H9 (cell line): ENCODE data around the gene SMIM36. TPM values are rescaled to one million over a fixed set of nuclear protein-coding genes. Genes with fewer than 3 reads are reported as not detected.

Source experiments
- DNase-seq: peaks from one replicate; pipeline ENCODE4 v3.0.0-alpha.2; 2017
- H2AFZ ChIP-seq: one replicate; pipeline ENCODE4 v1.6.1; 2013; ENCODE audit warnings: mild to moderate bottlenecking, low read length, control low read depth, moderate library complexity
- H2AK5ac ChIP-seq: 2 replicates; pipeline ENCODE4 v1.6.1; 2013; ENCODE audit warnings: low read length, control low read depth, mixed read lengths; ENCODE audit not compliant: insufficient read length
- H2BK120ac ChIP-seq: one replicate; pipeline ENCODE4 v1.6.1; 2013; ENCODE audit warnings: low read depth, mild to moderate bottlenecking, low read length, control low read depth, inconsistent platforms; ENCODE audit not compliant: poor library complexity, severe bottlenecking
- H2BK12ac ChIP-seq: 2 replicates; pipeline ENCODE4 v1.6.1; 2013; ENCODE audit warnings: low read length, control low read depth, mixed read lengths, low read depth; ENCODE audit not compliant: insufficient read length
- H2BK15ac ChIP-seq: 2 replicates; pipeline ENCODE4 v1.6.1; 2013; ENCODE audit warnings: low read depth, low read length, control low read depth
- H2BK20ac ChIP-seq: one replicate; pipeline ENCODE4 v1.6.1; 2013; ENCODE audit warnings: low read depth, mild to moderate bottlenecking, low read length, control low read depth, inconsistent platforms; ENCODE audit not compliant: poor library complexity, severe bottlenecking
- H2BK5ac ChIP-seq: 2 replicates; pipeline ENCODE4 v1.6.1; 2013; ENCODE audit warnings: low read length, control low read depth, mixed read lengths; ENCODE audit not compliant: insufficient read length
- H3K14ac ChIP-seq: 2 replicates; pipeline ENCODE4 v1.6.1; 2013; ENCODE audit warnings: low read length, control low read depth; ENCODE audit not compliant: insufficient read depth
- H3K18ac ChIP-seq: 2 replicates; pipeline ENCODE4 v1.6.1; 2013; ENCODE audit warnings: low read depth, mild to moderate bottlenecking, mixed read lengths, low read length, control low read depth; ENCODE audit not compliant: insufficient read length
- H3K23ac ChIP-seq: 2 replicates; pipeline ENCODE4 v1.6.1; 2013; ENCODE audit warnings: low read length, control low read depth, mixed read lengths, low read depth; ENCODE audit not compliant: insufficient read length
- H3K23me2 ChIP-seq: 2 replicates; pipeline ENCODE4 v1.6.1; 2013; ENCODE audit warnings: low read depth, mild to moderate bottlenecking, mixed read lengths, low read length, control low read depth; ENCODE audit not compliant: insufficient read length, poor library complexity, severe bottlenecking
- H3K27ac ChIP-seq: 2 replicates; pipeline ENCODE4 v1.5.1; 2013; ENCODE audit warnings: low read length, control low read depth, mixed read lengths, low read depth; ENCODE audit not compliant: insufficient read length
- H3K27me3 ChIP-seq: 2 replicates; pipeline ENCODE4 v1.6.1; 2013; ENCODE audit warnings: low read length, control low read depth, inconsistent platforms; ENCODE audit not compliant: insufficient read depth
- H3K4ac ChIP-seq: 2 replicates; pipeline ENCODE4 v1.6.1; 2013; ENCODE audit warnings: low read depth, mild to moderate bottlenecking, control low read depth, inconsistent platforms, low read length, moderate library complexity
- H3K4me1 ChIP-seq: 2 replicates; pipeline ENCODE4 v1.6.1; 2013; ENCODE audit warnings: low read length, control low read depth, inconsistent platforms; ENCODE audit not compliant: insufficient read depth
- H3K4me2 ChIP-seq: 2 replicates; pipeline ENCODE4 v1.6.1; 2013; ENCODE audit warnings: low read length, control low read depth, mixed read lengths; ENCODE audit not compliant: insufficient read length, insufficient read depth
- H3K56ac ChIP-seq: 2 replicates; pipeline ENCODE4 v1.6.1; 2013; ENCODE audit warnings: low read depth, mild to moderate bottlenecking, mixed read lengths, low read length, control low read depth; ENCODE audit not compliant: insufficient read length
- H3K79me1 ChIP-seq: 2 replicates; pipeline ENCODE4 v1.6.1; 2013; ENCODE audit warnings: low read depth, mild to moderate bottlenecking, moderate library complexity, low read length, control low read depth, inconsistent platforms; ENCODE audit not compliant: insufficient read depth, poor library complexity, severe bottlenecking
- H3K79me2 ChIP-seq: 2 replicates; pipeline ENCODE4 v1.6.1; 2013; ENCODE audit warnings: low read length, control low read depth, inconsistent platforms; ENCODE audit not compliant: insufficient read depth
- H3K9ac ChIP-seq: 2 replicates; pipeline ENCODE4 v1.6.1; 2013; ENCODE audit warnings: low read length, control low read depth, mixed read lengths; ENCODE audit not compliant: insufficient read length; ENCODE audit errors: extremely low read depth
- H3K9me3 ChIP-seq: one replicate; pipeline ENCODE4 v1.6.1; 2013; ENCODE audit warnings: low read depth, low read length, inconsistent platforms; ENCODE audit not compliant: control insufficient read depth
- H3T11ph ChIP-seq: one replicate; pipeline ENCODE4 v1.6.1; 2013; ENCODE audit warnings: mild to moderate bottlenecking, low read length, control low read depth, inconsistent platforms
- H4K20me1 ChIP-seq: one replicate; pipeline ENCODE4 v1.6.1; 2013; ENCODE audit not compliant: control insufficient read depth, insufficient read length, insufficient read depth
- H4K5ac ChIP-seq: 2 replicates; pipeline ENCODE4 v1.6.1; 2013; ENCODE audit warnings: low read depth, mild to moderate bottlenecking, mixed read lengths, low read length, control low read depth; ENCODE audit not compliant: insufficient read length
- H4K8ac ChIP-seq: replicated peaks from 2 replicates; pipeline ENCODE4 v1.6.1; 2013; ENCODE audit warnings: low read length, control low read depth, mixed read lengths, low read depth; ENCODE audit not compliant: insufficient read length
- H4K91ac ChIP-seq: 2 replicates; pipeline ENCODE4 v1.6.1; 2013; ENCODE audit warnings: low read depth, mild to moderate bottlenecking, moderate library complexity, mixed read lengths, low read length, control low read depth; ENCODE audit not compliant: insufficient read length
- H3K27ac Mint-ChIP-seq, 3 experiments: 2 replicates in 2 of 3; 3 replicates in 1 of 3; pipeline ENCODE4 v1.8.0; 2020 to 2021; ENCODE audit warnings: mixed read lengths in 3 of 3, mild to moderate bottlenecking in 1 of 3, moderate library complexity in 1 of 3
- H3K27me3 Mint-ChIP-seq: 2 replicates; pipeline ENCODE4 v1.8.0; 2021; ENCODE audit warnings: low read depth, mild to moderate bottlenecking, moderate library complexity, mixed read lengths
- H3K36me3 Mint-ChIP-seq, 3 experiments: 2 replicates in 2 of 3; 3 replicates in 1 of 3; pipeline ENCODE4 v1.8.0; 2020 to 2021; ENCODE audit warnings: low read depth in 3 of 3, mixed read lengths in 3 of 3; ENCODE audit not compliant: insufficient read depth in 1 of 3
- H3K4me1 Mint-ChIP-seq, 2 experiments: 2 replicates each; pipeline ENCODE4 v1.8.0; 2020; ENCODE audit warnings: mixed read lengths in 2 of 2
- H3K4me3 Mint-ChIP-seq, 2 experiments: 2 replicates in 1 of 2; 3 replicates in 1 of 2; pipeline ENCODE4 v1.8.0; 2020 to 2021; ENCODE audit warnings: mild to moderate bottlenecking in 2 of 2, mixed read lengths in 2 of 2, moderate library complexity in 1 of 2
- H3K9me3 Mint-ChIP-seq, 2 experiments: 2 replicates in 1 of 2; 3 replicates in 1 of 2; pipeline ENCODE4 v1.8.0; 2020; ENCODE audit warnings: mild to moderate bottlenecking in 2 of 2, mixed read lengths in 2 of 2, moderate library complexity in 1 of 2
- whole genome bisulfite sequencing: extraction: QIAGEN DNeasy Blood & Tissue Kit; methylation state at CpG from one replicate; pipeline ENCODE4 v1.1.7; 2013; ENCODE audit warnings: missing lambda C conversion rate, low lambda C conversion rate, mixed read lengths; ENCODE audit not compliant: insufficient read length; ENCODE audit errors: extremely low coverage; 5-methylcytosine and 5-hydroxymethylcytosine counted together
- total RNA-seq: library from RNA; stranded (reverse); gene quantifications from 2 replicates; pipeline ENCODE4 v1.2.1, GENCODE V29; 2021
- TF ChIP-seq, protein P1 (sequence below): fragments of 200-600 bp; sonication (generic); conservative IDR thresholded peaks from 3 replicates; pipeline ENCODE4 v1.8.0; 2021; ENCODE audit warnings: antibody characterized with exemption, mild to moderate bottlenecking

Gene SMIM36
- total RNA-seq, 1 experiment from 2014 or later: not detected

DNA sequence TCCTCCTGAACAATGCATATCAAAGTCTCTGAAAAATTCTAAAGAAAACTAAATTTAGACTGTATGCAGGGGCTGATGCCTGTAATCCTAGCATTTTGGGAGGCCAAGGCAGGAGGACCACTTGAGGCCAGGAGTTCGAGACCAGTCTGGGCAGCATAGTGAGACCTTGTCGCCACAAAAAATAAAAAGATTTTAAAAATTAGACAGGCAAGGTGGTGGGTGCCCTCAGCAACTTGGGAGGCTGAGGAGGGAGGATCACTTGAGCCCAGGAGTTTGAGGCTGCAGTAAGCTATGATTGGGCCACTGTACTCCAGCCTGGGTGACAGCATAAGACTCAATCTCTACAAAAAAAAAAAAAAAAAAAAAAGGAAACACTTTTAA, 59.5 kb downstream of the SMIM36 start:
- no peak overlapping the region for H3K27ac ChIP-seq

More for the DNA sequence above, 59.5 kb downstream of the SMIM36 start:
- Histone ChIP-seq H3K18ac (no peak overlapping the region), H2AK5ac (no peak overlapping the region), H3K56ac (no peak overlapping the region), H3K23ac (no peak overlapping the region), H3K9ac (no peak overlapping the region), H3K79me2 (no peaks in the 10 kb centered on the region), H3K4ac (no peak overlapping the region), H4K20me1 (no peaks in the 10 kb centered on the region), H2BK120ac (no peak overlapping the region), H2AFZ (no peak overlapping the region), H3K14ac (no peak overlapping the region), H3K4me1 (peaks cover 3% of the 10 kb centered on the region), H2BK15ac (no peak overlapping the region), H2BK5ac (no peak overlapping the region), H2BK20ac (no peak overlapping the region), H4K91ac (no peak overlapping the region), H3T11ph (no peak overlapping the region), H3K79me1 (no peaks in the 10 kb centered on the region), H4K5ac (no peak overlapping the region), H2BK12ac (no peak overlapping the region), H3K23me2 (no peaks in the 10 kb centered on the region), H3K27me3 (no peaks in the 10 kb centered on the region), H4K8ac (no peak overlapping the region), H3K9me3 (no peaks in the 10 kb centered on the region), H3K4me2 (no peak overlapping the region)
- no CpG with 5 or more reads among the region's 2 CpGs for WGBS
- peaks cover 1 to 4% of the 10 kb centered on the region in 2 experiments; a peak in 3 of 5 replicates for H3K9me3 Mint-ChIP-seq
- DNase-seq: no peak
- H3K27me3 Mint-ChIP-seq: no peaks in the 10 kb centered on the region
- H3K27ac Mint-ChIP-seq: no peak overlapping the region; a peak in 1 of 7 replicates
- peaks cover 0 to 3% (median 2%) of the 10 kb centered on the region in 3 experiments; a peak in 1 of 7 replicates for H3K36me3 Mint-ChIP-seq
- H3K4me3 Mint-ChIP-seq: no peak overlapping the region
- TF ChIP-seq, protein P1, sequence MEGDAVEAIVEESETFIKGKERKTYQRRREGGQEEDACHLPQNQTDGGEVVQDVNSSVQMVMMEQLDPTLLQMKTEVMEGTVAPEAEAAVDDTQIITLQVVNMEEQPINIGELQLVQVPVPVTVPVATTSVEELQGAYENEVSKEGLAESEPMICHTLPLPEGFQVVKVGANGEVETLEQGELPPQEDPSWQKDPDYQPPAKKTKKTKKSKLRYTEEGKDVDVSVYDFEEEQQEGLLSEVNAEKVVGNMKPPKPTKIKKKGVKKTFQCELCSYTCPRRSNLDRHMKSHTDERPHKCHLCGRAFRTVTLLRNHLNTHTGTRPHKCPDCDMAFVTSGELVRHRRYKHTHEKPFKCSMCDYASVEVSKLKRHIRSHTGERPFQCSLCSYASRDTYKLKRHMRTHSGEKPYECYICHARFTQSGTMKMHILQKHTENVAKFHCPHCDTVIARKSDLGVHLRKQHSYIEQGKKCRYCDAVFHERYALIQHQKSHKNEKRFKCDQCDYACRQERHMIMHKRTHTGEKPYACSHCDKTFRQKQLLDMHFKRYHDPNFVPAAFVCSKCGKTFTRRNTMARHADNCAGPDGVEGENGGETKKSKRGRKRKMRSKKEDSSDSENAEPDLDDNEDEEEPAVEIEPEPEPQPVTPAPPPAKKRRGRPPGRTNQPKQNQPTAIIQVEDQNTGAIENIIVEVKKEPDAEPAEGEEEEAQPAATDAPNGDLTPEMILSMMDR: no peak
- H3K4me1 Mint-ChIP-seq: peaks cover 20 to 22% of the 10 kb centered on the region in 2 experiments
